ENCODE results near the gene COX19.
A peak's percentile ranks its signal among the peaks of the same experiment; 100 is the strongest.

COX19 gene, protein sequence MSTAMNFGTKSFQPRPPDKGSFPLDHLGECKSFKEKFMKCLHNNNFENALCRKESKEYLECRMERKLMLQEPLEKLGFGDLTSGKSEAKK

DNA sequence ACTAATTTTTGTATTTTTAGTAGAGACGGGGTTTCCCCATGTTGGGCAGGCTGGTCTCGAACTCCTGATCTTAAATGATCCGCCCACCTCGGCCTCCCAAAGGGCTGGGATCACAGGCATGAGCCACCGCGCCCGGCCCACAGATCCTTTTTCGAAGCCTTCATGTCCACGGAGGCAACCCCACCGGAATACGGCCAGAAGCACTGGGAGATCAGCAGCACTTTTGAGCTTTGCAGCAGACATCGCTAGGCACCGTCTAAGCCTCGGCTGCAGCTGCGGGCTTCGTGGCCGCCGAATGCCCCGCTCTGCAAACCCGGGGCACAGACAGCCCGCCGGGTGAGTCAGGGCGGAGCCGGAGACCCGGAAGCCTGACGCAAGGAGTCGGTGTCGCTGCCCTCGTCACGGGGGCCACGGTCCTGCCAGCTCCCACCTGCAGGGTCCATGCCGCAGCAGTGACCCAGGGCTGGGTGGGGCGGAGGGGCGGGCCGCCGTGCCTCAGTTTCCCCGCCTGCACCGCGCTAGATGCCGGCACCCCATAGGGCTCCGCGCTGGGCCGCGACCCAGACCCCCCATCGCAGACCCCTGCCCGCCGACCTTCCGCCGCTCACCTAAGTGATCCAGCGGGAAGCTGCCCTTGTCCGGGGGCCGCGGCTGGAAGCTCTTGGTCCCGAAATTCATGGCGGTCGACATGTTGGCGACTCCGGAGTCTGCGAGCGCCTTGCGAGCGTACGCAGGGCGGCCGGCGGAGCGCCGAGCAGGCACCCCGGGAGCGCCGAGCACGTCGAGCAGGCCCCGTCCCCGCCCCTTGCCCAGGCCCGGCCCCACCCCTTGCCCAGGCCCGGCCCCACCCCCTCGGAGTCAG lies at the start of gene COX19:
TSS of gene COX19 (minus strand) at position 730 of the 862 bp plus-strand sequence. CDS start at position 690, 40 bp downstream.
- DNase-seq (ENCODE audit: low read depth), result peak; percentile 84

DNA sequence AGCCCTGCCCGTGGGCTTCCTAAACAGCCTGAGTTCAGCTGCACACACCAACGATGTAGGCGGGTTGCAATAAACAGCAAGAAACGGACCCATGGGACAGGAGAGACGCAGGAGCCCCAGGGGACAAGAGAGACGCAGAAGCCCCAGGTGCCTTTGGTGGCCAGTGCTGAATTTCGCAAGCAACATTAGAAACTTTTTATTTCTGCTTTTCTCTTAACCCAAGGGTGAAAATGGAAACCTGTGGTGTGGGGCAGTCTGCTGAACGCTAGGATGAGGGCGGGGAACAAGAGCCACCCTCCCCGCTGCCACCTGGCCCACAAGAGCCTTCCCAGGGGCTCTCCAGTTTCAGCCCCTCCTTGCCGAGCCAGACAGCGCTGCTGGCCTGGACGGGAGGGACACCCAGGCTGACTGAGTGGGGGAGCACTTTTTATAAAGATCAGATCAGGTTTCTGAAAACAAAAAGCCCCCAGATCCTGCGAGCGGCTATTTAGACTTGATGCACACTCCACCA lies 49.0 kb upstream of the COX19 start:
- DNase-seq (ENCODE audit: low read depth), result no peak

- no peak for DNase-seq (ENCODE audit: low read depth)
Measured at GRCh38 chr7:1022801-1023465, 47.6 kb upstream of the COX19 start.

DNA sequence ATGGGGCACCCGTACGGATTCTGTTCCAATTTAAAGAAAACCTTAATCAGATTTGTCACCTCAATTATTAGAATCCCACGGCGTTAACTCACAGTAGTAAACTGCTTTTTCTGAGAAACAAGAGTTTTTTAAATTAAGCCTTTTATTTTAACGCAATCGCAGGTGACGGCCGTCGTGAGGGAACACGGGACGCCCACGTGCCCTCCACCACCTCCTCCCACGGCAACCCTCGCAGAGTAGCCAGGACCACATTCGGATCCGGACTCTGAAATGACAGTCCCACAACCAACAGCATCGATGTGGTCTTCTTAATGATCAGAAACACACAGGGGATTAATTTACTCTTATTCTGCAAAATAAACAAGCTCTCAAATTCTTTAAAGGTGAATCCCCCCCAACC lies 47.0 kb upstream of the COX19 start:
- DNase-seq (ENCODE audit: low read depth), result no peak

GRCh38 chr7:1021931-1022330 lies 46.6 kb upstream of the COX19 start:
- no peak for DNase-seq (ENCODE audit: low read depth)

GRCh38 chr7:1021366-1021765 lies 46.0 kb upstream of the COX19 start:
- no peak for DNase-seq (ENCODE audit: low read depth)

DNA sequence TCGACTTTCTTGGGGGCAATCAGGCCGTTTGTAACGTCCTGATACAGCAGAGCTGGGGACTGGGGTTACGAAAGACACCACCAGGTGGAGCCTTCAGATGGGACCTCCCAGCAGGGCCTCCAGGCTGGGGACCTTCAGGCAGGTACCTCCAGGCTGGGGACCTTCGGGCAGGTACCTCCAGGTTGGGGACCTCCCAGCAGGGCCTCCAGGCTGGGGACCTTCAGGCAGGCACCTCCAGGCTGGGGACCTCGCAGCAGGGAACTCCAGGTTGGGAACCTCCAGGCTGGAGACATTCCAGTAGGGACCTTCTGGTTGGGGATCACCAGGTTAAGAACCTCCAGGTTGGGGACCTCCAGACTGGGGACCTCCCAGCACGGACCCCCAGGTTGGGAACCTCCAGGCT lies 45.5 kb upstream of the COX19 start:
- DNase-seq (ENCODE audit: low read depth), result no peak

- DNase-seq (ENCODE audit: low read depth), result no peak
Measured at GRCh38 chr7:1019789-1020610, 44.7 kb upstream of the COX19 start.

GRCh38 chr7:1019255-1019785 lies 44.0 kb upstream of the COX19 start:
- DNase-seq (ENCODE audit: low read depth), result no peak

DNA sequence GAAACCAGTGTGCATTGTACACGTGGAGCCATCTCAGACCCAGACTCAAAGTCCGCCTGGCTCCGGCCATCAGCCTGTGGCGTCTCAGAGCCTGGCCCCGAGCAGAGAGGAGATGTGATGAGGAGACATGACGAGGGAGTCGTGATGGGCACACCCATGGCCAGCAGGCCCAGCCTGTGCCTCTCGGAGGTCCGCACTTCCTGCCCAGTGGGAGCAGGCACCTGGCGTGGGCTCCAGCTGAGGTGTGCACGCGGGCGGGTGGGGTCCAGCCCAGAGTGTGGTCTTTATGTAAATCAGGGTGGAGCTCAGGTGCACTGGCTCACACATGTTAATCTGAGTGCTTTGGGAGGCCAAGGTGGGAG lies 43.0 kb upstream of the COX19 start:
- no peak for DNase-seq (ENCODE audit: low read depth)

GRCh38 chr7:1017586-1018333 lies 42.4 kb upstream of the COX19 start:
- DNase-seq (ENCODE audit: low read depth), result no peak

DNA sequence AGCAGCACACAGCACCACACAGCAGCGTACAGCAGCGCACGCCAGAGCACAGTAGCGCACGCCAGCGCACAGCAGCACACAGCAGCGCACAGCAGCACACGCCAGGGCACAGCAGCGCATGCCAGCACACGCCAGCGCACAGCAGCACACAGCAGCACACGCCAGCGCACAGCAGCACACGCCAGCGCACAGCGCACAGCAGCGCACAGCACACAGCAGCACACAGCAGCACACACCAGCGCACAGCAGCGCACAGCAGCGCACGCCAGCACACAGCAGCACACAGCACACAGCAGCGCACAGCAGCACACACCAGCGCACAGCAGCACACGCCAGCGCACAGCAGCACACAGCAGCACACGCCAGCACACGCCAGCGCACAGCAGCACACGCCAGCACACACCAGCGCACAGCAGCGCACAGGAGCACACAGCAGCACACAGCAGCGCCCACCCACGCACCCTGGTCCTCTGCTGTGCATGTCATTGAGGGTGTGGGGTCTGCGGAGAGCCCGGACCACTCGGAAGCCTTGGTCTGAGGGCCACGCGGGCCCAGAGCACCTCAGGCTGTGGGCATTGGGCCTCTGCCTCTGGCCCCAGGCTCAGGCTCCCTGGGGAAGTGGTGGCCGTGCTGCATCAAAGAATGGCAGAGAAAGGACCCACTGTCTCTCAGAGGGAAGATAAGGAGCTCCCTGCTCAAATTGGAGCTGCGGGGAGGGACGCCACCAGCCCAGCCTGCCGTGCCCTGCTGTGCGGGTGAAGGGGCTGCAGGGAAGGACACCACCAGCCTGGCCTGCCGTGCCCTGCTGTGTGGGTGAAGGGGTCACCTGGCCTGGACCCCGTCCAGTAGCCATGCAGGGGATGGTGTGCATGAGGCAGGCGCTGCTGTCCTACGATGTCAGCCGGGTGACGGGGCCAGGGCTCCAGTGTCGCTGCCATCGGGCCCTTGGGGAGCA lies 41.5 kb upstream of the COX19 start:
- no peak for DNase-seq (ENCODE audit: low read depth)

- no peak for DNase-seq (ENCODE audit: low read depth)
Measured at GRCh38 chr7:1015196-1016121, 40.1 kb upstream of the COX19 start.

GRCh38 chr7:1014681-1015080 lies 39.3 kb upstream of the COX19 start:
- DNase-seq (ENCODE audit: low read depth), result no peak

- DNase-seq (ENCODE audit: low read depth), result no peak
Measured at GRCh38 chr7:1013581-1013980, 38.2 kb upstream of the COX19 start.

GRCh38 chr7:1012716-1013095 lies 37.4 kb upstream of the COX19 start:
- DNase-seq (ENCODE audit: low read depth), result no peak

DNA sequence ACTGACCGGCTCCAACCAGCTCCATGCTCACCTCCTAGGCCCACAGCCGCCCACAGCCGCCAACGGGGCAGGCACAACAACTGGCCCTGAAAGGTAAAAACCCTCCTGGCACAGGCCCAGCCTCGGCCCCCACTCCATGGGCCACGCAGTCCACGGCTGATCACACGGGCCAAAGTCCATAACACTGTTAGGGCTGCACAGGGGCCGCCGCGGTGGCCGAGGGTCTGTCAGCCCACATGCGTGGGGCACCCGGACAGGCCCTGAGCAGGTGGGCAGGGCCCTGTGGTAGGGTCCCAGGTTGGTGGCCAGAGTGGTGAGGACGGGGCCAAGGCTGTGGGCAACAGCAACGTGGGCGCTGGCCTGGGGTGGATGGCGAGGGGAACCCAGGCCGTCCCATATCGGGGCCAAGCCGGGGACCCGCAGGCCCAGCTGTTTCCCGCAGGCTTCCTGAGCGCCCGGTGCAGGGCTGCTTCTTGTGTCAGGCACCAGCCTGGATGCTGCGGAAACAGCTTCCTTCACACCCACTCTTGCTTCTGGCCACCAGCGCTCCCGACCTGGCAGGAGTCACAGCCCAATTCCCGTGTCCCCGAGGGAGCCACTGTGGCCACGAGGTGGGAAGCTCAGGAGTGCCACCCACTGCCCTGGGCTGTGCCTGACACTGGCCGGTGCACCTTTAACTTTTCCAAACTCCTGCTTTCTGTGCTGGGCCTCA lies 36.8 kb upstream of the COX19 start:
- DNase-seq (ENCODE audit: low read depth), result no peak

GRCh38 chr7:1011297-1012003 lies 36.1 kb upstream of the COX19 start:
- no peak for DNase-seq (ENCODE audit: low read depth)

All from amniotic epithelial cell (primary cell).